Mucosa of descending colon (tissue), 3 donors: ENCODE measurements around the gene NEUROD1. TPM values are rescaled to one million over a fixed set of nuclear protein-coding genes. Genes with fewer than 3 reads are reported as not detected.

Experiments
- ATAC-seq: fragments of 200-7000 bp; cut with Tn5 transposase; one replicate; pipeline ENCODE4 v1.9.1; 2020; ENCODE audit warnings: mild to moderate bottlenecking, moderate library complexity
- DNase-seq, 3 donors: peaks; one replicate each; pipeline ENCODE4 v3.0.0-alpha.2; 2020
- H3K36me3 ChIP-seq: fragments of 200-600 bp; one replicate; pipeline ENCODE4 v1.8.0; 2021; ENCODE audit warnings: low read depth, mild to moderate bottlenecking
- H3K4me1 ChIP-seq: fragments of 200-600 bp; one replicate; pipeline ENCODE4 v1.8.0; 2021; ENCODE audit warnings: low read depth, mild to moderate bottlenecking
- H3K4me3 ChIP-seq: fragments of 200-600 bp; one replicate; pipeline ENCODE4 v1.8.0; 2021; ENCODE audit warnings: mild to moderate bottlenecking
- H3K9me3 ChIP-seq: fragments of 200-600 bp; one replicate; pipeline ENCODE4 v1.8.0; 2021; ENCODE audit warnings: mild to moderate bottlenecking
- intact Hi-C, 2 donors: fragments of 100-400 bp; cut with DNase I in 1 of 2; cut with micrococcal nuclease in 1 of 2; formaldehyde crosslinking; loops; one replicate each; pipeline versions ENCODE4 v1.11.0 to v1.11.1; 2022; cut with DNase I, micrococcal nuclease
- total RNA-seq, 3 donors: library from RNA; stranded (reverse); fragmentation: NEBNext Ultra II Directional in 2 of 3; extraction: Animal tissue kit (Norgen Biotek cat#: 25700) in 2 of 3; gene quantifications; one replicate each; pipeline versions ENCODE4 v1.2.1 to v1.2.4, GENCODE V29; 2021 to 2023
- TF ChIP-seq, protein P1 (sequence below): fragments of 200-600 bp; IDR thresholded peaks from one replicate; pipeline ENCODE4 v1.8.0; 2022; ENCODE audit warnings: antibody characterized with exemption, mild to moderate bottlenecking
- donor health status: DM: no; HTN: no; CAD: no; lungs with moderate emphysema.
- donor health status: DM: no; HTN: no; CAD: no.
- donor health status: DM: no; HTN: yes; CAD: no.

NEUROD1 gene
- total RNA-seq, 3 donors from 2014 or later, result 0.51 to 2.5 (median 1.5) TPM

DNA sequence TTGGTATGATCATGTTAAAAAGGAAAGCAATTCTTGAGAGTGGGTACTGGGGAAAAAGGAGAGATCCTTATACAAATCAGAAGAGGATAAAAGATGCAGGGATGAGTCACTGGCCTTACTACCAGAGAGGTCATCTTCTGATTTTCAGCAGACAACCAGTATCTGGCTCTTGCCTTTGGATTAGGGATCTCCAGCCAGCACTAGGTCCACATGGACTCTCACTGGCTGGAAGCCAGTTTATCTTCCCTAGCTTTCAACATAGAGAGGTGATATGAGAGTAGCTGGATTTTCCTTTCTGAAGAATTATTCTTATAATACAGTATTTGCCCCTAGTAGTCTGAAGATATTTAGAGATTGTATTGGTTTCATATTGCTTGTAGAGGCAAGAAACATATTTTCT lies 53.6 kb downstream of the NEUROD1 start:
- no peak overlapping the region for H3K4me3 ChIP-seq
- TF ChIP-seq, protein P1, sequence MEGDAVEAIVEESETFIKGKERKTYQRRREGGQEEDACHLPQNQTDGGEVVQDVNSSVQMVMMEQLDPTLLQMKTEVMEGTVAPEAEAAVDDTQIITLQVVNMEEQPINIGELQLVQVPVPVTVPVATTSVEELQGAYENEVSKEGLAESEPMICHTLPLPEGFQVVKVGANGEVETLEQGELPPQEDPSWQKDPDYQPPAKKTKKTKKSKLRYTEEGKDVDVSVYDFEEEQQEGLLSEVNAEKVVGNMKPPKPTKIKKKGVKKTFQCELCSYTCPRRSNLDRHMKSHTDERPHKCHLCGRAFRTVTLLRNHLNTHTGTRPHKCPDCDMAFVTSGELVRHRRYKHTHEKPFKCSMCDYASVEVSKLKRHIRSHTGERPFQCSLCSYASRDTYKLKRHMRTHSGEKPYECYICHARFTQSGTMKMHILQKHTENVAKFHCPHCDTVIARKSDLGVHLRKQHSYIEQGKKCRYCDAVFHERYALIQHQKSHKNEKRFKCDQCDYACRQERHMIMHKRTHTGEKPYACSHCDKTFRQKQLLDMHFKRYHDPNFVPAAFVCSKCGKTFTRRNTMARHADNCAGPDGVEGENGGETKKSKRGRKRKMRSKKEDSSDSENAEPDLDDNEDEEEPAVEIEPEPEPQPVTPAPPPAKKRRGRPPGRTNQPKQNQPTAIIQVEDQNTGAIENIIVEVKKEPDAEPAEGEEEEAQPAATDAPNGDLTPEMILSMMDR, result no peak
- H3K9me3 ChIP-seq, result no peaks in the 10 kb centered on the region
- ATAC-seq (no peak), DNase-seq (no peak)
- intact Hi-C loops, result no loop called here
- no peaks in the 10 kb centered on the region for H3K36me3 ChIP-seq
- H3K4me1 ChIP-seq, result no peaks in the 10 kb centered on the region

Other genes starting within 250 kb of the NEUROD1 start
- 10 to 100 TPM in 2 of 3 donors, 1 to 10 TPM in 1; 6.8 to 13.4 (median 11.6) TPM for gene ITGA4, start 223.1 kb downstream of the NEUROD1 start, total RNA-seq
- gene CERKL, start 23.4 kb downstream of the NEUROD1 start, total RNA-seq, result under 1 TPM in 1 of 3 donors, not detected in 2; 0.12 TPM
- 100 to 1,000 TPM; 184 to 381 (median 299) TPM for gene ITPRID2, start 211.2 kb upstream of the NEUROD1 start, total RNA-seq